DND-41 (cell line): ENCODE data around the gene TFEB.

Experiments
- ATAC-seq: fragments of 200-7000 bp; cut with Tn5 transposase; 3 replicates; pipeline ENCODE4 v1.9.1; 2021; ENCODE audit warnings: low read depth; ENCODE audit not compliant: insufficient read depth
- DNase-seq: peaks from one replicate; pipeline ENCODE4 v3.0.0-alpha.2; 2020
- H2AFZ ChIP-seq: 2 replicates; pipeline ENCODE4 v1.6.0; 2012; ENCODE audit warnings: low read depth, low read length
- H3K27ac ChIP-seq: 2 replicates; pipeline ENCODE4 v1.5.1; 2012; ENCODE audit warnings: low read length, inconsistent platforms
- H3K27me3 ChIP-seq: fragments of 200-600 bp; sonication (generic); 2 replicates; pipeline ENCODE4 v1.6.0; 2012; ENCODE audit warnings: low read length, mild to moderate bottlenecking, inconsistent platforms; ENCODE audit not compliant: insufficient read depth, poor library complexity
- H3K36me3 ChIP-seq: 2 replicates; pipeline ENCODE4 v1.5.1; 2012; ENCODE audit warnings: low read length, inconsistent platforms; ENCODE audit not compliant: insufficient read depth
- H3K4me1 ChIP-seq: 2 replicates; pipeline ENCODE4 v1.5.1; 2012; ENCODE audit warnings: mild to moderate bottlenecking, low read length; ENCODE audit not compliant: insufficient read depth
- H3K4me2 ChIP-seq: 2 replicates; pipeline ENCODE4 v1.6.0; 2012; ENCODE audit warnings: mild to moderate bottlenecking, moderate library complexity, low read length, inconsistent platforms; ENCODE audit not compliant: insufficient read depth
- H3K4me3 ChIP-seq, 2 experiments: fragments of 200-600 bp in 1 of 2; shearing (Covaris generic) in 1 of 2; 2 replicates each; pipeline ENCODE4 v1.5.1; 2012 to 2016; ENCODE audit warnings: inconsistent platforms in 2 of 2, low read length in 2 of 2, mild to moderate bottlenecking in 2 of 2, low read depth in 1 of 2, moderate library complexity in 1 of 2
- H3K79me2 ChIP-seq: 2 replicates; pipeline ENCODE4 v1.6.0; 2012; ENCODE audit warnings: low read length, inconsistent platforms; ENCODE audit not compliant: insufficient read depth
- H3K9ac ChIP-seq: 2 replicates; pipeline ENCODE4 v1.6.0; 2012; ENCODE audit warnings: low read depth, mild to moderate bottlenecking, inconsistent platforms, low read length, moderate library complexity
- H3K9me3 ChIP-seq: 2 replicates; pipeline ENCODE4 v1.5.1; 2012; ENCODE audit warnings: low read length, moderate library complexity, mild to moderate bottlenecking, inconsistent platforms; ENCODE audit not compliant: insufficient read depth, severe bottlenecking
- H4K20me1 ChIP-seq: 2 replicates; pipeline ENCODE4 v1.6.0; 2012; ENCODE audit warnings: low read length; ENCODE audit not compliant: insufficient read depth
- CTCF ChIP-seq: IDR thresholded peaks from 2 replicates; pipeline ENCODE4 v1.5.1; 2012; ENCODE audit warnings: borderline replicate concordance, low read length, moderate library complexity, mild to moderate bottlenecking; ENCODE audit not compliant: poor library complexity, severe bottlenecking; ENCODE audit errors: extremely low read depth
- EZH2 ChIP-seq: IDR thresholded peaks from 3 replicates; pipeline ENCODE4 v1.6.1; 2012; ENCODE audit warnings: borderline replicate concordance, low read depth, mild to moderate bottlenecking, moderate library complexity, low read length, inconsistent platforms; ENCODE audit not compliant: severe bottlenecking

Gene TFEB

DNA sequence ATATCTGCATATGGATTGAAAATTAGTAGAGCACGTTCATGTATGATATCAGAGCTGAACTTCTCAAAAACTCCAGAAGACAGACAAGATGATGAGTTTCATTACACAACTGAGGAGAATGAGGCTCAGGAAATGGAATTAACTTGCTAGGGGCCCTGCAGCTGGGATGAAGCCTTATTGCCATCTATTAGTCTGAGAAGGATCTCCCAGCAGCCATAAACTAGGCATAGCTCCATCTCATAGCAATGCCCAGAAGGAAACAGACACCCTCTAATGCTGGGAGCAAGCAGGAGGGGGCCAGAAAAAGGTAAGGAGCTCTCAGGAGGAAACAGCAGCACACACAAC is 18.0 kb downstream of the TFEB start:
- 0 out of 2 replicates have a peak, but pooled peaks cover 3% of the 10 kb centered on the region for H4K20me1 ChIP-seq
- H2AFZ ChIP-seq: no peak overlapping the region
- no peak for ATAC-seq
- H3K27me3 ChIP-seq: no peaks in the 10 kb centered on the region
- H3K4me1 ChIP-seq: no peaks in the 10 kb centered on the region
- no peak overlapping the region for H3K9ac ChIP-seq
- TF ChIP-seq CTCF (no peak), EZH2 (no peak)
- no peak overlapping the region for H3K4me3 ChIP-seq
- no peak for DNase-seq
- no peaks in the 10 kb centered on the region for H3K79me2 ChIP-seq
- H3K4me2 ChIP-seq: no peak overlapping the region
- no peaks in the 10 kb centered on the region for H3K9me3 ChIP-seq
- no peak overlapping the region for H3K27ac ChIP-seq
- no peaks in the 10 kb centered on the region for H3K36me3 ChIP-seq

DNA sequence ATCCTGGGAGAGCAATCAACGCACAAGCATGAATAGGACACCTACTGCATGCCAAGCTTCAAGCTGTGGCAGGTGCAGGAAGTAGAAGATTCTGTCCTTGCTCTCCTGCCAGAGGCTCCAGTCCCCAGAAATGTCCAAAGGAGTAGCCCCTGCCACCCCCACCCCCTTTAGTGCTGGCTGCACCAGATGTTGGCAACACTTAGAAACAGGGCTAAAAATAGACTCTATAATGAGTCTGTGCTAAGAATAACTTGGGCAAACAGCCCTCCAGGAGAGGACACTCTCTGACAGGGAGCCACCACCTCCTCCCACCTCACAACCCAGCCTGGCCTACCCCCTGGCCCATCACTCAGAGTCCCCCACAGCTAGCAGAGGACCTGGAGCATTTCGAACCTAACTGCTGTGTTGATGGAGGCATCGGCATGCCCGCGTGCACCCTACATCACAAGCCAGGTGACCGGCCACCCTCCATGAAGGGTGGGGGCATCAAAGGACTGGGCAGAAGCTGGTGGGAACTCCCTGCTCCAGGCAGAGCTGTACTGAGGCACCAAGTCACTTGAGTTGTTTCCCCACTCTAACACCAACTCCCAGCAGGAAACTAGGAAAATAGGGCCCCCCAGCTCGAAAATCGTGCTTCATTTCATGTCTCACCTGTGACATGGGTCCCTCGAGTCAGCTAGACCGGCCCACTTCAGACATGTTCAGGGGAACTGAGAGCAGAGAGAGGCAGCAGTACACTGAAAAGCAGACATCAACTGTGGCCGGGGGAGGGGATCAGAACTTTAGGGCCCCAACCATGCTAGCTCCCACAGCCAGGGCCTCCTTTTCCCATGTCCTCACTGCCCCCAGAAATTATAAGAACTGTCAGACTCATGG is 18.7 kb downstream of the TFEB start:
- Histone ChIP-seq H3K4me1 (no peaks in the 10 kb centered on the region), H4K20me1 (0 out of 2 replicates have a peak, but pooled peaks cover 3% of the 10 kb centered on the region), H3K4me2 (no peak overlapping the region), H3K9ac (no peak overlapping the region), H3K4me3 (no peak overlapping the region), H2AFZ (no peak overlapping the region), H3K27me3 (no peaks in the 10 kb centered on the region), H3K79me2 (no peaks in the 10 kb centered on the region), H3K27ac (no peak overlapping the region), H3K36me3 (no peaks in the 10 kb centered on the region), H3K9me3 (no peaks in the 10 kb centered on the region)
- DNase-seq (no peak), ATAC-seq (no peak)
- TF ChIP-seq CTCF (no peak), EZH2 (no peak)

GRCh38 chr6:41715795-41716515 is 19.5 kb downstream of the TFEB start:
- DNase-seq: no peak
- Histone ChIP-seq H3K9me3 (no peaks in the 10 kb centered on the region), H3K4me2 (no peak overlapping the region), H2AFZ (no peak overlapping the region), H3K27ac (no peak overlapping the region), H3K4me3 (no peak overlapping the region), H3K27me3 (no peaks in the 10 kb centered on the region), H3K79me2 (no peaks in the 10 kb centered on the region), H3K36me3 (no peaks in the 10 kb centered on the region), H3K9ac (no peak overlapping the region), H4K20me1 (0 out of 2 replicates have a peak, but pooled peaks cover 3% of the 10 kb centered on the region), H3K4me1 (no peaks in the 10 kb centered on the region)
- TF ChIP-seq EZH2 (no peak), CTCF (no peak)
- ATAC-seq: 0 out of 3 replicates have a peak, but pooled peaks have one; percentile 27
